ENCODE measurements around the gene TM9SF3.

The TM9SF3 gene

DNA sequence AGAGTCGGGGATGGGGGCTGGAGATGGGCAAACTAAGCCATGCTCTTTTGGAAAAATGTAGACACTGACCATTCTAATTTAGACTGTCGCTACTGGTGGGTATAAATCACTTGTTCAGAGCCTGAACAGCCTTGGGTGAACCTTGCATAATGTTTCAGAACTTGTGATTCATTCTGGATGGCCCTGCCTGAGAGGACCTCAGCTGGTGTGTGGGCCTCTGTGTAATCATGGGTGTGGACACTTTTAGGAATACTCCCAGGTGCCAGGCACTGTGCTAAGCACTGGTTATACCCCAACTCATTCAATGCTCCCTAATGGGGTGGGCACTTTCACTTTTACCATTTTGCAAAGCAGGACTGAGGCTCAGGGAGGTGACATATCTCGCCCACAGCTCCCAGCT lies 26.8 kb upstream of the TM9SF3 start:
- no peak overlapping the region for H3K4me3 ChIP-seq (ENCODE audit: control insufficient read depth, low read depth, low read length)
- TF ChIP-seq, protein P1, sequence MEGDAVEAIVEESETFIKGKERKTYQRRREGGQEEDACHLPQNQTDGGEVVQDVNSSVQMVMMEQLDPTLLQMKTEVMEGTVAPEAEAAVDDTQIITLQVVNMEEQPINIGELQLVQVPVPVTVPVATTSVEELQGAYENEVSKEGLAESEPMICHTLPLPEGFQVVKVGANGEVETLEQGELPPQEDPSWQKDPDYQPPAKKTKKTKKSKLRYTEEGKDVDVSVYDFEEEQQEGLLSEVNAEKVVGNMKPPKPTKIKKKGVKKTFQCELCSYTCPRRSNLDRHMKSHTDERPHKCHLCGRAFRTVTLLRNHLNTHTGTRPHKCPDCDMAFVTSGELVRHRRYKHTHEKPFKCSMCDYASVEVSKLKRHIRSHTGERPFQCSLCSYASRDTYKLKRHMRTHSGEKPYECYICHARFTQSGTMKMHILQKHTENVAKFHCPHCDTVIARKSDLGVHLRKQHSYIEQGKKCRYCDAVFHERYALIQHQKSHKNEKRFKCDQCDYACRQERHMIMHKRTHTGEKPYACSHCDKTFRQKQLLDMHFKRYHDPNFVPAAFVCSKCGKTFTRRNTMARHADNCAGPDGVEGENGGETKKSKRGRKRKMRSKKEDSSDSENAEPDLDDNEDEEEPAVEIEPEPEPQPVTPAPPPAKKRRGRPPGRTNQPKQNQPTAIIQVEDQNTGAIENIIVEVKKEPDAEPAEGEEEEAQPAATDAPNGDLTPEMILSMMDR (IDR thresholded peaks at IDR 0.05; ENCODE audit: control insufficient read depth, insufficient read depth, low read depth, low read length, missing control alignments) = no peak
- no peak for DNase-seq (ENCODE audit: low read depth)

DNA sequence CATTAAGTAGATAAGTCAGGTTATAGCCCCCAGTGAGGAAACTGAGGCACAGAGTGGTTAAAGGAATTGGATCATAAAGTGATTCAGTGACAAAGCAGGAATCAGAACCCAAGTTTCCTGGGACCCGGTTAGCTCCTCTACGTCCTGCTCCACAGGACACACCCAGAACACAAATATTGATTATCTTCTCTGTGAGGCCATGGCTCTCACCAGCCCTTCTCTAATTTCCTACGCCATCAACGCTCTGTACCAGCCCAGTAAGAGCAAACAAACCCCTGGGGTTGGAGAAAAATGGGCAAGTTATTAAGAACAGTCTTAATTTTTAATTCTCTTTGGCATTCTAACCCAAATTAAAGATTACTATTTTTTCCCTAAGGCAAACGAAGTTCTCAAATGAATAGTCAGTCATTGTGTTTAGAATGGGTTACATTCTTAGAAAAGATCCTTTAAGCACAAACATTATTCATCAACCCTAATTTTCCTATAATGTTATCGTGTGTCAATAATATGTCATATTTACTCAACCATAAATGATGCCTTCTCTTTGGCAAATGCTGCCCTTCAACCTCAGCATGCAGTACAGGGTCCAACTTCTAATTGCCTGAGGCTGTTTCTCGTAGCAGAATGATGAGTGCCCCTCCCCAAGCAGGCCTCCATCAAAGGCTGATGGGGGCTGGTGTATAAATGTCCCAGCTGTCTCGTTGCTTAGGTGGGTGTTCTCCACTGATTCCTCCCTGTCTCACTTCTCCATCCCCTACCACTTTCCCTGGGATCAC lies 25.4 kb upstream of the TM9SF3 start:
- H3K4me3 ChIP-seq (ENCODE audit: control insufficient read depth, low read depth, low read length) = no peak overlapping the region
- no peak for DNase-seq (ENCODE audit: low read depth)
- TF ChIP-seq, protein P1 (IDR thresholded peaks at IDR 0.05; ENCODE audit: control insufficient read depth, insufficient read depth, low read depth, low read length, missing control alignments) = no peak

DNA sequence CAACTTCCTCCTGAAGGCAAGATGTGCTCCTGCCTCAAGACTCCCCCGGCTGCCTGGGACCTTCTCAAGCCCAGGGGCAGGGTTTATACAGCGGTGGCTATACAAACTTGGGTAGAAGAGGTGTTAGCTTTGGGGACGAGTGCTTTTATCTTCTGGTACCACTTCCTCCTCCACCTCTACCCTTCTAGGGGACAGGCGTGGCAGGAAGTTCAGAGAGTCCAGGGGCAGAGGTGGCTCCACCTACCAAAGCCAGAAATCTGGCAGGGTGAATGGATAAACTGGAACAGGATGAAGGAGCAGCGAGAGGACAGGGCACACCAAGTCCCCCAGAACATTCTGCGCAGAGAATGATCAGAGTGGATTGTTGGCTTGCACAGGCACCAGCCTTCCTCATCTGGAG lies 24.0 kb upstream of the TM9SF3 start:
- H3K4me3 ChIP-seq (ENCODE audit: control insufficient read depth, low read depth, low read length) = no peak overlapping the region
- TF ChIP-seq, protein P1 (IDR thresholded peaks at IDR 0.05; ENCODE audit: control insufficient read depth, insufficient read depth, low read depth, low read length, missing control alignments) = no peak
- no peak for DNase-seq (ENCODE audit: low read depth)

DNA sequence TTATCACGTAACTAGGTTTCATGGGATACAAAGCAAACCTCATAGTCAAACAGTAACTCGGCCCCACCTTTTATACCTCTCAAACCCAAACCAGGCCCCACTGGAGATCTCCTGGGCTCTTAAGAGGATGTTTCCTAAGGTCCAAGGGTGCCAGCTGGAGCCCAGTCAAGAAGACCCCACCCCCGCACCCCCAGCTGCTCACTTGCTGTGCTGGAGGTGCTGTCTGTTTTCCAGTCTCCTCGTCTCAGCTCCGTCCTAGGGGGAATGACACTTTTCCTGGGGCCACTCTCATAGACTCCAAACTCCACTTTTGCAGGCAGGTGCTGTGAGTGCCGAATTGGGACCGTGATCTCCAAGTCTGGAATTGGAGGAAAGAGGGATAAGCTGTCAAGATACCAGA lies 22.7 kb upstream of the TM9SF3 start:
- DNase-seq (ENCODE audit: low read depth) = no peak
- TF ChIP-seq, protein P1 (IDR thresholded peaks at IDR 0.05; ENCODE audit: control insufficient read depth, insufficient read depth, low read depth, low read length, missing control alignments) = no peak
- no peak overlapping the region for H3K4me3 ChIP-seq (ENCODE audit: control insufficient read depth, low read depth, low read length)

DNA sequence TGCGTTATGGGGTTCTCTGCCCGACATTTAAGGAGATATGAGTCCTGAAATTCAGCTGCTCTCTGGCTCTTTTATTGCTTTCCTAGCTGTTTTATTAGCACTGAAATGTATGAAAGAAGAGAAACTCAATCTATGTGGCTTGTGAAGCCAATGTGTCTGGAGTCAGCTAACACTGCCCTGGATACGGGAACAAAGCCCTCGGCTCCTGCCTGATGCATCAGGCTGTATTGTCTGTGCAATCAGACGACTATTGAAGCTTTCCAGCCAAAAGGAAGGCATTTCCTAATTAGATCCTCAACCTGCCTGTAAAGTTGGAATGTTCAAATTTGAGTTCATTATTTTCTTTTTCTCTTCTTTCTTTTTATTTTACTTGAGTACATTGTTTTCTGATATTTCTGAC lies 22.0 kb upstream of the TM9SF3 start:
- TF ChIP-seq, protein P1 (IDR thresholded peaks at IDR 0.05; ENCODE audit: control insufficient read depth, insufficient read depth, low read depth, low read length, missing control alignments) = no peak
- no peak overlapping the region for H3K4me3 ChIP-seq (ENCODE audit: control insufficient read depth, low read depth, low read length)
- no peak for DNase-seq (ENCODE audit: low read depth)

DNA sequence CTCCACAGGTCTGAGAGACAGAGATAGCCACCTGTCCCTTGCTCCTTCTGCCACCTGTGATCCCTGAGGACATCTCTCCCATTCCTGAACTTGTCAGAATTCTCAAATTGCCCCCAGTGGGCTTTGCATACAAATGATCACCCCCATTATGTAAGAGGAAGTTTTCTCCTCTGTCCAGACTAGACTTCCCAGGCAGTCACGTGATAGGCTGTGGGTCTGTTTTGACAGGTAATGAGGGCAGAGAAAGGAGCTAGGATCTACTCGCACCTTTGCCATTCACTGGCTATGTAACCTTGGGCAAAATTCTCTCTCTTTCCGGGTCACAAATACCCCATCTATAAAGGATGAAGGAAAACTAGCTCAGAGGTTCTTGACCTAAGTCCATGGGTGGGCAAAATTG lies 21.4 kb upstream of the TM9SF3 start:
- no peak for DNase-seq (ENCODE audit: low read depth)
- no peak overlapping the region for H3K4me3 ChIP-seq (ENCODE audit: control insufficient read depth, low read depth, low read length)
- TF ChIP-seq, protein P1 (IDR thresholded peaks at IDR 0.05; ENCODE audit: control insufficient read depth, insufficient read depth, low read depth, low read length, missing control alignments) = no peak

Data from AG09309 (cell line).